HG03520 (cell line): Measurements from ENCODE around the gene RNF167.

Source experiments
- ATAC-seq: cut with Tn5 transposase; IDR thresholded peaks from one replicate; pipeline ENCODE4 v1.9.1; 2021; ENCODE audit warnings: mild to moderate bottlenecking, moderate library complexity; ENCODE audit not compliant: unreplicated experiment

The RNF167 gene

GRCh38 chr17:4937553-4937952, 2.5 kb upstream of the RNF167 start:
- ATAC-seq: no peak

GRCh38 chr17:4938069-4938491, 2.0 kb upstream of the RNF167 start:
- ATAC-seq: no peak

- ATAC-seq: no peak
These were observed 1.2 kb upstream of the RNF167 start for GRCh38 chr17:4938688-4939545.

GRCh38 chr17:4939546-4939795, 597 bp upstream of the RNF167 start:
- peak; percentile 5 for ATAC-seq

- no peak for ATAC-seq
These were observed 669 bp downstream of the RNF167 start for GRCh38 chr17:4940555-4941318.

GRCh38 chr17:4941319-4941610, 1.2 kb downstream of the RNF167 start:
- ATAC-seq: no peak

- ATAC-seq: no peak
These were observed 2.9 kb downstream of the RNF167 start for GRCh38 chr17:4942760-4943508.

- no peak for ATAC-seq
These were observed 4.1 kb downstream of the RNF167 start for GRCh38 chr17:4944163-4944553.

GRCh38 chr17:4944554-4945175, 4.6 kb downstream of the RNF167 start:
- ATAC-seq: no peak

- ATAC-seq: no peak
These were observed 5.3 kb downstream of the RNF167 start for GRCh38 chr17:4945176-4945943.

GRCh38 chr17:4945944-4946280, 5.8 kb downstream of the RNF167 start:
- ATAC-seq: no peak

GRCh38 chr17:4946312-4946976, 6.4 kb downstream of the RNF167 start:
- ATAC-seq: no peak

GRCh38 chr17:4947010-4947410, 6.9 kb downstream of the RNF167 start:
- no peak for ATAC-seq

GRCh38 chr17:4947411-4948165, 7.5 kb downstream of the RNF167 start:
- no peak for ATAC-seq

- no peak for ATAC-seq
These were observed 8.3 kb downstream of the RNF167 start, which contains the start of gene PFN1 for GRCh38 chr17:4948166-4948930. Gene PFN1 (minus strand): TSS chr17:4948530. CDS start chr17:4948394, 136 bp downstream.

GRCh38 chr17:4948931-4949320, 8.9 kb downstream of the RNF167 start:
- ATAC-seq: peak; percentile 33

- ATAC-seq: peak; percentile 32
These were observed 9.4 kb downstream of the RNF167 start for GRCh38 chr17:4949321-4950074.
